Measurements from ENCODE around the gene PTPRZ1.

PTPRZ1 gene

GRCh38 chr7:121924269-121925186, 51.6 kb downstream of the PTPRZ1 start:
- TF ChIP-seq TAF1 (IDR thresholded peaks at IDR 0.05; ENCODE audit: low read depth) (no peak), CEBPB (IDR thresholded peaks at IDR 0.05) (no peak), EP300 (IDR thresholded peaks at IDR 0.05; ENCODE audit: borderline replicate concordance) (no peak), CREB1 (IDR thresholded peaks at IDR 0.05; ENCODE audit: low read depth) (no peak), NFIC (IDR thresholded peaks at IDR 0.05) (no peak), TCF12 (IDR thresholded peaks at IDR 0.05; ENCODE audit: low read depth) (no peak), TEAD4 (IDR thresholded peaks at IDR 0.05) (no peak), RAD21 (IDR thresholded peaks at IDR 0.05; ENCODE audit: low read depth) (no peak), EGR1 (IDR thresholded peaks at IDR 0.05) (no peak), FOXM1 (IDR thresholded peaks at IDR 0.05; ENCODE audit: borderline replicate concordance, low read depth) (no peak), ZBTB7A (IDR thresholded peaks at IDR 0.05; ENCODE audit: low read depth) (no peak), YY1 (IDR thresholded peaks at IDR 0.05; ENCODE audit: low read depth) (no peak)
- TF ChIP-seq, protein P1, sequence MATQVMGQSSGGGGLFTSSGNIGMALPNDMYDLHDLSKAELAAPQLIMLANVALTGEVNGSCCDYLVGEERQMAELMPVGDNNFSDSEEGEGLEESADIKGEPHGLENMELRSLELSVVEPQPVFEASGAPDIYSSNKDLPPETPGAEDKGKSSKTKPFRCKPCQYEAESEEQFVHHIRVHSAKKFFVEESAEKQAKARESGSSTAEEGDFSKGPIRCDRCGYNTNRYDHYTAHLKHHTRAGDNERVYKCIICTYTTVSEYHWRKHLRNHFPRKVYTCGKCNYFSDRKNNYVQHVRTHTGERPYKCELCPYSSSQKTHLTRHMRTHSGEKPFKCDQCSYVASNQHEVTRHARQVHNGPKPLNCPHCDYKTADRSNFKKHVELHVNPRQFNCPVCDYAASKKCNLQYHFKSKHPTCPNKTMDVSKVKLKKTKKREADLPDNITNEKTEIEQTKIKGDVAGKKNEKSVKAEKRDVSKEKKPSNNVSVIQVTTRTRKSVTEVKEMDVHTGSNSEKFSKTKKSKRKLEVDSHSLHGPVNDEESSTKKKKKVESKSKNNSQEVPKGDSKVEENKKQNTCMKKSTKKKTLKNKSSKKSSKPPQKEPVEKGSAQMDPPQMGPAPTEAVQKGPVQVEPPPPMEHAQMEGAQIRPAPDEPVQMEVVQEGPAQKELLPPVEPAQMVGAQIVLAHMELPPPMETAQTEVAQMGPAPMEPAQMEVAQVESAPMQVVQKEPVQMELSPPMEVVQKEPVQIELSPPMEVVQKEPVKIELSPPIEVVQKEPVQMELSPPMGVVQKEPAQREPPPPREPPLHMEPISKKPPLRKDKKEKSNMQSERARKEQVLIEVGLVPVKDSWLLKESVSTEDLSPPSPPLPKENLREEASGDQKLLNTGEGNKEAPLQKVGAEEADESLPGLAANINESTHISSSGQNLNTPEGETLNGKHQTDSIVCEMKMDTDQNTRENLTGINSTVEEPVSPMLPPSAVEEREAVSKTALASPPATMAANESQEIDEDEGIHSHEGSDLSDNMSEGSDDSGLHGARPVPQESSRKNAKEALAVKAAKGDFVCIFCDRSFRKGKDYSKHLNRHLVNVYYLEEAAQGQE (IDR thresholded peaks at IDR 0.05; ENCODE audit: low read depth), result no peak
- TF ChIP-seq, protein P2, sequence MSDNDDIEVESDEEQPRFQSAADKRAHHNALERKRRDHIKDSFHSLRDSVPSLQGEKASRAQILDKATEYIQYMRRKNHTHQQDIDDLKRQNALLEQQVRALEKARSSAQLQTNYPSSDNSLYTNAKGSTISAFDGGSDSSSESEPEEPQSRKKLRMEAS (IDR thresholded peaks at IDR 0.05), result no peak
- TF ChIP-seq, protein P3, sequence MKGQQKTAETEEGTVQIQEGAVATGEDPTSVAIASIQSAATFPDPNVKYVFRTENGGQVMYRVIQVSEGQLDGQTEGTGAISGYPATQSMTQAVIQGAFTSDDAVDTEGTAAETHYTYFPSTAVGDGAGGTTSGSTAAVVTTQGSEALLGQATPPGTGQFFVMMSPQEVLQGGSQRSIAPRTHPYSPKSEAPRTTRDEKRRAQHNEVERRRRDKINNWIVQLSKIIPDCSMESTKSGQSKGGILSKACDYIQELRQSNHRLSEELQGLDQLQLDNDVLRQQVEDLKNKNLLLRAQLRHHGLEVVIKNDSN (IDR thresholded peaks at IDR 0.05), result no peak

DNA sequence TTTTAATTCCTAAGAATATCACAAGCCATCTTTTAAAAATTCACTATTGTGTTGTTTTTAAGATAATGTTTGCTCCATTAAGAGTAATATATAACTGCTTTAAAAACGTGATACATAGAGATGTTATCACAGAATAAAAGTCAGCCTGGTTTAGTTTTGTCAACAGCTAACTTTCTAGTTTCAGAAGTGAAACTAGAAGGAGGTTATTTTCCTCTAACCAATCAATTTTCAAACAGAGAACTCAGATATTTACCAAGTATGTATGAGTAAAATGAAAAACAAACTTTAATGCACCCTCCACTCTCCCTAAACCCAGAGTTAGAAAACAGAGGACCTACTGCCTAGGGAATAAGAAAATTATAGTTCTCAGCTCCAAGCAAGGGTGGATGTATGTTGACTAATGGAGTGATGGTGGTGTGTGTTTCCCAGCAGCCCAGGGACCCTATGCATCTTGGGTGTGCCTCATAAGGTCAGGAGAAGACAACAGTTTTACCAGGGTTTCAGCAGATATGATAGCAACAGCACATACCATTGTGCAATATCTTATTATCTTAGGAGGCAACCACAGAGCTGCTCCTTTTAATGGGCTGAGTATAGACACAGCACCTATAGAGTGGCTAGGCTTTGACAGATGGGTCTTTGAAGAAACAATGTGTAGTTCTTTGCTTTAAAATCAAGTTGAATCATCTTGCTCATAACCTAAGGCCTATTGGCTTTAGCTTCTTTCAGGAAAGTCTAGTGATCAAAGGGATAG, 58.4 kb downstream of the PTPRZ1 start:
- TF ChIP-seq TEAD4 (IDR thresholded peaks at IDR 0.05), result no peak
- TF ChIP-seq, protein P3 (IDR thresholded peaks at IDR 0.05), result no peak

- TF ChIP-seq TAF1 (IDR thresholded peaks at IDR 0.05; ENCODE audit: low read depth), result no peak
- no peak for TF ChIP-seq CREB1 (IDR thresholded peaks at IDR 0.05; ENCODE audit: low read depth)
- TF ChIP-seq, protein P2 (IDR thresholded peaks at IDR 0.05), result no peak
- TF ChIP-seq TCF12 (IDR thresholded peaks at IDR 0.05; ENCODE audit: low read depth), result no peak
- no peak for TF ChIP-seq EP300 (IDR thresholded peaks at IDR 0.05; ENCODE audit: borderline replicate concordance)
- TF ChIP-seq, protein P1 (IDR thresholded peaks at IDR 0.05; ENCODE audit: low read depth), result no peak
Measured at GRCh38 chr7:121932768-121933167, 59.8 kb downstream of the PTPRZ1 start.

- TF ChIP-seq TEAD4 (IDR thresholded peaks at IDR 0.05) (no peak), EGR1 (IDR thresholded peaks at IDR 0.05) (no peak), CEBPB (IDR thresholded peaks at IDR 0.05) (no peak), TAF1 (IDR thresholded peaks at IDR 0.05; ENCODE audit: low read depth) (no peak), CREB1 (IDR thresholded peaks at IDR 0.05; ENCODE audit: low read depth) (no peak), FOXM1 (IDR thresholded peaks at IDR 0.05; ENCODE audit: borderline replicate concordance, low read depth) (no peak), TCF12 (IDR thresholded peaks at IDR 0.05; ENCODE audit: low read depth) (no peak), YY1 (IDR thresholded peaks at IDR 0.05; ENCODE audit: low read depth) (no peak)
- TF ChIP-seq, protein P1 (IDR thresholded peaks at IDR 0.05; ENCODE audit: low read depth), result no peak
- TF ChIP-seq, protein P2 (IDR thresholded peaks at IDR 0.05), result no peak
- TF ChIP-seq, protein P3 (IDR thresholded peaks at IDR 0.05), result no peak
Measured at GRCh38 chr7:121936951-121937623, 64.1 kb downstream of the PTPRZ1 start.
